K562 (cell line): ENCODE results near the gene SELENOO. TPM values are rescaled to one million over a fixed set of nuclear protein-coding genes. Genes with fewer than 3 reads are reported as not detected.
A peak's percentile ranks its signal among the peaks of the same experiment; 100 is the strongest.

Source experiments
- CTCFL ChIP-seq: IDR thresholded peaks from 2 replicates; pipeline ENCODE4 v1.6.1; 2011; ENCODE audit warnings: borderline replicate concordance, low read depth, mild to moderate bottlenecking, moderate library complexity, low read length; ENCODE audit not compliant: insufficient read depth, poor library complexity, severe bottlenecking
- ELK1 ChIP-seq: sonication (generic); formaldehyde crosslinking; IDR thresholded peaks from 2 replicates; pipeline ENCODE4 v1.8.1; 2022; ENCODE audit warnings: missing genetic modification reagents
- EP300 ChIP-seq: IDR thresholded peaks from 2 replicates; pipeline ENCODE4 v1.6.1; 2012; ENCODE audit warnings: low read length, improper control_type of control experiment
- EP400 ChIP-seq: fragments of 450-650 bp; IDR thresholded peaks from 2 replicates; pipeline ENCODE4 v1.6.1; 2017; ENCODE audit warnings: antibody characterized with exemption, mild to moderate bottlenecking, moderate library complexity
- GMEB1 ChIP-seq: fragments of 250-450 bp; sonication (Bioruptor Pico); IDR thresholded peaks from 2 replicates; pipeline ENCODE4 v1.4.0; 2020; ENCODE audit warnings: mild to moderate bottlenecking
- HDAC3 ChIP-seq: fragments of 450-650 bp; IDR thresholded peaks from 2 replicates; pipeline ENCODE4 v1.6.1; 2018; ENCODE audit warnings: borderline replicate concordance, mild to moderate bottlenecking, moderate library complexity; ENCODE audit not compliant: partially characterized antibody
- HNRNPL ChIP-seq: fragments of 200-400 bp; formaldehyde crosslinking; IDR thresholded peaks from 2 replicates; pipeline ENCODE4 v1.6.1; 2017; ENCODE audit warnings: low read depth, mild to moderate bottlenecking, low read length
- KLF6 ChIP-seq: fragments of 250-450 bp; sonication (Bioruptor Pico); IDR thresholded peaks from 2 replicates; pipeline ENCODE4 v1.4.0; 2020; ENCODE audit warnings: mild to moderate bottlenecking, moderate library complexity, borderline replicate concordance
- MAZ ChIP-seq, 2 experiments: fragments of 450-650 bp in 1 of 2; sonication (generic) in 1 of 2; formaldehyde crosslinking; IDR thresholded peaks in 1 of 2; conservative IDR thresholded peaks in 1 of 2; 2 replicates each; pipeline versions ENCODE4 v1.4.0 to v1.5.0; 2020; ENCODE audit warnings: mild to moderate bottlenecking in 1 of 2, missing genetic modification reagents in 1 of 2
- NKRF ChIP-seq: fragments of 450-650 bp; IDR thresholded peaks from 2 replicates; pipeline ENCODE4 v1.6.1; 2016; ENCODE audit warnings: borderline replicate concordance
- POLR2G ChIP-seq: fragments of 200-400 bp; formaldehyde crosslinking; IDR thresholded peaks from 2 replicates; pipeline ENCODE4 v1.6.1; 2017; ENCODE audit warnings: low read depth, mild to moderate bottlenecking, antibody characterized with exemption, low read length, moderate library complexity
- RBM22 ChIP-seq: fragments of 200-400 bp; formaldehyde crosslinking; IDR thresholded peaks from 2 replicates; pipeline ENCODE4 v1.6.1; 2018; ENCODE audit warnings: low read length, low read depth; ENCODE audit not compliant: poor library complexity, severe bottlenecking
- SP1 ChIP-seq: sonication (generic); formaldehyde crosslinking; IDR thresholded peaks from 2 replicates; pipeline ENCODE4 v1.8.1; 2022; ENCODE audit warnings: mild to moderate bottlenecking, missing genetic modification reagents
- TRIM25 ChIP-seq: fragments of 450-650 bp; IDR thresholded peaks from 2 replicates; pipeline ENCODE4 v1.7.0; 2016; ENCODE audit warnings: borderline replicate concordance
- USF2 ChIP-seq: sonication (generic); formaldehyde crosslinking; IDR thresholded peaks from 2 replicates; pipeline ENCODE4 v1.5.0; 2020; ENCODE audit warnings: missing genetic modification reagents
- ZNF384 ChIP-seq: IDR thresholded peaks from 2 replicates; pipeline ENCODE4 v1.6.1; 2012; ENCODE audit warnings: low read depth, low read length, improper control_type of control experiment
- polyA plus RNA-seq, 8 experiments: library from polyadenylated mRNA; depleted of rRNA in 4 of 8; stranded (reverse) in 5 of 8; unstranded in 3 of 8; fragments of >200 nt; fragmentation: Nextera tagmentation in 2 of 8; fragmentation: Illumina TruSeq in 1 of 8; extraction: Ambion mirVana in 2 of 8; extraction: Trizol in 1 of 8; gene quantifications; 2 replicates each; pipeline versions ENCODE4 v1.2.1 to v1.2.3, GENCODE V29; 2011 to 2014; ENCODE audit warnings: inconsistent platforms in 1 of 8, missing spikeins in 1 of 8
- total RNA-seq, 7 experiments: library from RNA; depleted of rRNA in 6 of 7; stranded (reverse); fragments of >200 nt in 6 of 7; fragmentation: Illumina TruSeq in 2 of 7; extraction: Trizol in 2 of 7; gene quantifications; 2 replicates each; pipeline versions ENCODE4 v1.2.1 to v1.2.3, GENCODE V29; 2011 to 2021; ENCODE audit warnings: low replicate concordance in 1 of 7

The SELENOO gene
- total and polyA plus RNA-seq, 9 of the 15 experiments (the other 6 are each of a cell fraction or from before 2014, with no cell fraction given), result 0.37 to 24.9 (median 8.3) TPM

- TF ChIP-seq CTCFL, result peak; percentile 88
- TF ChIP-seq KLF6 (CRISPR knock-in tag), result peak; percentile 94
- TF ChIP-seq POLR2G, result peak; percentile 74
- no peak for TF ChIP-seq ELK1
- TF ChIP-seq GMEB1 (CRISPR knock-in tag), result no peak
- TF ChIP-seq EP300, result 0 out of 2 replicates have a peak, but pooled peaks have one; percentile 4
- no peak for TF ChIP-seq RBM22
- TF ChIP-seq ZNF384, result no peak
- TF ChIP-seq HNRNPL, result peak; percentile 73; the same call in 1 of the 2 replicates
- no peak for TF ChIP-seq HDAC3
- peak; percentile 66 for TF ChIP-seq EP400
- peak; percentile 60; the same call in 1 of the 2 replicates for TF ChIP-seq SP1 (CRISPR knock-in tag)
- no peak for TF ChIP-seq TRIM25
- 0 out of 2 replicates have a peak, but pooled peaks have one; percentile 6 for TF ChIP-seq NKRF
- TF ChIP-seq USF2 (CRISPR knock-in tag), result no peak
- peak; percentile 77 to 87 for TF ChIP-seq MAZ (CRISPR knock-in tag; conservative IDR thresholded peaks at IDR 0.05 in 1 of 2, IDR thresholded peaks at IDR 0.05 in 1 of 2)
Observed at GRCh38 chr22:50190182-50190940, 10.4 kb upstream of the SELENOO start (continued).
